ENCODE data around the gene RFTN1. TPM values are rescaled to one million over a fixed set of nuclear protein-coding genes. Genes with fewer than 3 reads are reported as not detected.
A peak's percentile ranks its signal among the peaks of the same experiment; 100 is the strongest.

RFTN1 gene
- total and polyA plus RNA-seq, 11 donors = 17.1 to 40.8 (median 26.4) TPM

- WGBS, 4 donors = 72 to 84% (median 76%) methylated on average over 5 of the region's 5 CpGs
- DNase-seq (no peak), ATAC-seq (no peak)
- Histone ChIP-seq H3K36me3 (peaks cover 0 to 6% (median 0%) of the 10 kb centered on the region in 9 donors), H3K4me3 (no peak overlapping the region), H3K9me3 (peaks cover 0 to 7% (median 0%) of the 10 kb centered on the region in 12 donors), H3K27ac (peak overlapping the region in 2 of 12 donors; percentile 8 to 25), H3K27me3 (no peaks in the 10 kb centered on the region), H3K4me1 (peaks cover 0 to 45% (median 21%) of the 10 kb centered on the region in 12 donors)
- intact Hi-C loops (cut with DNase I) = no loop called here
- TF ChIP-seq CTCF (IDR thresholded peaks at IDR 0.05) (no peak), POLR2A (IDR thresholded peaks at IDR 0.05) (no peak)
Observed at GRCh38 chr3:16462679-16463078, 50.8 kb downstream of the RFTN1 start.

GRCh38 chr3:16461463-16462245 is 51.8 kb downstream of the RFTN1 start:
- H3K4me1 ChIP-seq = peaks cover 0 to 46% (median 16%) of the 10 kb centered on the region in 12 donors
- ATAC-seq (no peak), DNase-seq (no peak)
- 83 to 93% (median 89%) methylated on average over 3 of the region's 3 CpGs for WGBS, 4 donors
- H3K27me3 ChIP-seq = no peaks in the 10 kb centered on the region
- intact Hi-C loops (cut with DNase I) = no loop called here
- peaks cover 0 to 7% (median 0%) of the 10 kb centered on the region in 12 donors for H3K9me3 ChIP-seq
- TF ChIP-seq CTCF (IDR thresholded peaks at IDR 0.05) = no peak
- no peak for TF ChIP-seq POLR2A (IDR thresholded peaks at IDR 0.05)
- no peak overlapping the region for H3K27ac ChIP-seq
- peaks cover 0 to 6% (median 0%) of the 10 kb centered on the region in 9 donors for H3K36me3 ChIP-seq
- no peak overlapping the region for H3K4me3 ChIP-seq

- no peak overlapping the region for H3K27ac ChIP-seq
- H3K27me3 ChIP-seq = no peaks in the 10 kb centered on the region
- DNase-seq (no peak), ATAC-seq (no peak)
- no peak overlapping the region for H3K4me3 ChIP-seq
- H3K36me3 ChIP-seq = peaks cover 0 to 3% (median 0%) of the 10 kb centered on the region in 9 donors
- no peak for TF ChIP-seq CTCF (IDR thresholded peaks at IDR 0.05)
- no peak for TF ChIP-seq POLR2A (IDR thresholded peaks at IDR 0.05)
- peaks cover 0 to 7% (median 0%) of the 10 kb centered on the region in 12 donors for H3K9me3 ChIP-seq
- 90 to 95% (median 94%) methylated on average over 4 of the region's 4 CpGs for WGBS, 4 donors
- peaks cover 0 to 46% (median 11%) of the 10 kb centered on the region in 12 donors for H3K4me1 ChIP-seq
- intact Hi-C loops (cut with DNase I) = no loop called here
Observed at GRCh38 chr3:16460886-16461285, 52.6 kb downstream of the RFTN1 start.

GRCh38 chr3:16460273-16460672 is 53.2 kb downstream of the RFTN1 start:
- Histone ChIP-seq H3K9me3 (peaks cover 0 to 7% (median 0%) of the 10 kb centered on the region in 12 donors), H3K4me1 (peaks cover 0 to 47% (median 13%) of the 10 kb centered on the region in 12 donors), H3K27ac (no peak overlapping the region), H3K4me3 (no peak overlapping the region), H3K36me3 (no peaks in the 10 kb centered on the region), H3K27me3 (no peaks in the 10 kb centered on the region)
- no peak for TF ChIP-seq CTCF (IDR thresholded peaks at IDR 0.05)
- TF ChIP-seq POLR2A (IDR thresholded peaks at IDR 0.05) = no peak
- intact Hi-C loops (cut with DNase I) = no loop called here
- ATAC-seq (no peak), DNase-seq (no peak)
- WGBS, 4 donors = 95 to 97% (median 97%) methylated on average over 4 of the region's 4 CpGs

All from heart left ventricle (tissue), 16 donors.